Karpas-422 (cell line): ENCODE measurements around the gene CCDC134. TPM values are rescaled to one million over a fixed set of nuclear protein-coding genes. Genes with fewer than 3 reads are reported as not detected.

Source experiments
- DNase-seq: peaks from one replicate; pipeline ENCODE4 v3.0.0-alpha.2; 2015
- H2AFZ ChIP-seq: fragments of 200-600 bp; sonication (generic); 2 replicates; pipeline ENCODE4 v1.6.1; 2014; ENCODE audit warnings: antibody characterized with exemption, low read length, mixed read lengths
- H3K27ac ChIP-seq: fragments of 200-600 bp; sonication (generic); 2 replicates; pipeline ENCODE4 v1.5.1; 2014; ENCODE audit warnings: mild to moderate bottlenecking, low read length, moderate library complexity
- H3K27me3 ChIP-seq: fragments of 200-600 bp; sonication (generic); 2 replicates; pipeline ENCODE4 v1.6.1; 2014; ENCODE audit warnings: low read length, mixed read lengths
- H3K36me3 ChIP-seq: fragments of 200-600 bp; sonication (generic); 2 replicates; pipeline ENCODE4 v1.6.1; 2014; ENCODE audit warnings: low read length, mixed read lengths; ENCODE audit not compliant: insufficient read depth
- H3K4me1 ChIP-seq: fragments of 200-600 bp; sonication (generic); 2 replicates; pipeline ENCODE4 v1.6.1; 2014; ENCODE audit warnings: mild to moderate bottlenecking, low read length, mixed read lengths
- H3K4me2 ChIP-seq: fragments of 200-600 bp; sonication (generic); 2 replicates; pipeline ENCODE4 v1.6.1; 2014; ENCODE audit warnings: low read length, low read depth, mild to moderate bottlenecking; ENCODE audit not compliant: poor library complexity, severe bottlenecking
- H3K4me3 ChIP-seq: fragments of 200-600 bp; sonication (generic); 2 replicates; pipeline ENCODE4 v1.5.1; 2014; ENCODE audit warnings: mild to moderate bottlenecking, antibody characterized with exemption, low read length, mixed read lengths
- H3K79me2 ChIP-seq: fragments of 200-600 bp; sonication (generic); 2 replicates; pipeline ENCODE4 v1.6.1; 2014; ENCODE audit warnings: mild to moderate bottlenecking, low read length, mixed read lengths
- H3K9ac ChIP-seq: fragments of 200-600 bp; sonication (generic); 2 replicates; pipeline ENCODE4 v1.6.0; 2014; ENCODE audit warnings: low read length
- H3K9me2 ChIP-seq: fragments of 200-600 bp; sonication (generic), shearing (Covaris generic); replicated peaks from 2 replicates; pipeline ENCODE4 v1.6.0; 2014; ENCODE audit warnings: mild to moderate bottlenecking, low read length, moderate library complexity; ENCODE audit not compliant: insufficient read depth
- H3K9me3 ChIP-seq: fragments of 300-700, 200-600 bp; sonication (generic); 2 replicates; pipeline ENCODE4 v1.6.1; 2014; ENCODE audit warnings: low read length, mixed read lengths
- H4K20me1 ChIP-seq: fragments of 200-600 bp; sonication (generic); 2 replicates; pipeline ENCODE4 v1.6.1; 2014; ENCODE audit warnings: mild to moderate bottlenecking, antibody characterized with exemption, low read length, low read depth; ENCODE audit not compliant: insufficient read depth
- total RNA-seq: library from RNA; depleted of rRNA; stranded (reverse); fragments of >200 nt; shearing (Covaris generic); gene quantifications from 2 replicates; pipeline ENCODE4 v1.2.3, GENCODE V29; 2014; ENCODE audit warnings: low replicate concordance

Gene CCDC134
- total RNA-seq, 1 experiment from 2014 or later: 4.4 TPM

- Histone ChIP-seq H3K36me3 (no peaks in the 10 kb centered on the region), H4K20me1 (no peaks in the 10 kb centered on the region), H3K27me3 (0 out of 2 replicates have a peak, but pooled peaks cover 3% of the 10 kb centered on the region), H3K9me2 (no peaks in the 10 kb centered on the region), H3K9me3 (no peaks in the 10 kb centered on the region), H2AFZ (no peak overlapping the region), H3K79me2 (no peaks in the 10 kb centered on the region), H3K4me3 (no peak overlapping the region), H3K9ac (no peak overlapping the region), H3K4me2 (no peak overlapping the region), H3K27ac (no peak overlapping the region), H3K4me1 (no peaks in the 10 kb centered on the region)
- DNase-seq: no peak
Observed at GRCh38 chr22:41768430-41768829, 32.0 kb upstream of the CCDC134 start.

- no peak overlapping the region for H3K4me2 ChIP-seq
Observed at GRCh38 chr22:41770715-41771468, 29.6 kb upstream of the CCDC134 start.

GRCh38 chr22:41772198-41772597, 28.3 kb upstream of the CCDC134 start:
- H3K27me3 ChIP-seq: 0 out of 2 replicates have a peak, but pooled peaks cover 3% of the 10 kb centered on the region
- no peak overlapping the region for H3K4me3 ChIP-seq
- H3K9me3 ChIP-seq: no peaks in the 10 kb centered on the region
- H2AFZ ChIP-seq: no peak overlapping the region
- H3K9ac ChIP-seq: no peak overlapping the region
- H3K79me2 ChIP-seq: no peaks in the 10 kb centered on the region
- no peaks in the 10 kb centered on the region for H3K36me3 ChIP-seq
- H3K4me2 ChIP-seq: no peak overlapping the region
- H3K27ac ChIP-seq: no peak overlapping the region
- no peaks in the 10 kb centered on the region for H3K9me2 ChIP-seq
- DNase-seq: no peak
- H4K20me1 ChIP-seq: no peaks in the 10 kb centered on the region
- H3K4me1 ChIP-seq: no peaks in the 10 kb centered on the region

More at GRCh38 chr22:41770715-41771468, 29.6 kb upstream of the CCDC134 start:
- no peaks in the 10 kb centered on the region for H3K79me2 ChIP-seq
- no peaks in the 10 kb centered on the region for H3K4me1 ChIP-seq
- no peak for DNase-seq
- no peak overlapping the region for H3K4me3 ChIP-seq
- H3K27ac ChIP-seq: no peak overlapping the region
- H3K27me3 ChIP-seq: 0 out of 2 replicates have a peak, but pooled peaks cover 3% of the 10 kb centered on the region
- no peaks in the 10 kb centered on the region for H4K20me1 ChIP-seq
- H3K9ac ChIP-seq: no peak overlapping the region
- no peaks in the 10 kb centered on the region for H3K9me3 ChIP-seq
- no peaks in the 10 kb centered on the region for H3K9me2 ChIP-seq
- H2AFZ ChIP-seq: no peak overlapping the region
- H3K36me3 ChIP-seq: no peaks in the 10 kb centered on the region

- Histone ChIP-seq H4K20me1 (no peaks in the 10 kb centered on the region), H2AFZ (no peak overlapping the region), H3K9me3 (no peaks in the 10 kb centered on the region), H3K4me2 (no peak overlapping the region), H3K4me3 (no peak overlapping the region), H3K4me1 (no peaks in the 10 kb centered on the region), H3K36me3 (no peaks in the 10 kb centered on the region), H3K27me3 (0 out of 2 replicates have a peak, but pooled peaks cover 3% of the 10 kb centered on the region), H3K9me2 (no peaks in the 10 kb centered on the region), H3K9ac (no peak overlapping the region), H3K79me2 (no peaks in the 10 kb centered on the region), H3K27ac (no peak overlapping the region)
- DNase-seq: no peak
Observed at GRCh38 chr22:41772645-41773044, 27.8 kb upstream of the CCDC134 start.

GRCh38 chr22:41775338-41775737, 25.1 kb upstream of the CCDC134 start:
- H3K9ac ChIP-seq: no peak overlapping the region
- H3K4me2 ChIP-seq: no peak overlapping the region
- no peak overlapping the region for H2AFZ ChIP-seq
- H3K9me3 ChIP-seq: no peaks in the 10 kb centered on the region
- no peak overlapping the region for H3K27ac ChIP-seq
- H4K20me1 ChIP-seq: no peaks in the 10 kb centered on the region
- peaks cover 5% of the 10 kb centered on the region for H3K4me1 ChIP-seq
- H3K27me3 ChIP-seq: 0 out of 2 replicates have a peak, but pooled peaks cover 3% of the 10 kb centered on the region
- no peaks in the 10 kb centered on the region for H3K36me3 ChIP-seq
- no peak overlapping the region for H3K4me3 ChIP-seq
- no peaks in the 10 kb centered on the region for H3K79me2 ChIP-seq
- H3K9me2 ChIP-seq: no peaks in the 10 kb centered on the region
- DNase-seq: no peak

GRCh38 chr22:41775976-41776375, 24.5 kb upstream of the CCDC134 start:
- no peak overlapping the region for H2AFZ ChIP-seq
- no peak overlapping the region for H3K4me2 ChIP-seq
- no peaks in the 10 kb centered on the region for H3K9me3 ChIP-seq
- H3K4me1 ChIP-seq: peaks cover 11% of the 10 kb centered on the region
- H3K4me3 ChIP-seq: no peak overlapping the region
- no peaks in the 10 kb centered on the region for H3K27me3 ChIP-seq
- H3K9ac ChIP-seq: peak overlapping the region; percentile 7; the same call in 1 of the 2 replicates
- H4K20me1 ChIP-seq: no peaks in the 10 kb centered on the region
- H3K27ac ChIP-seq: no peak overlapping the region
- no peaks in the 10 kb centered on the region for H3K36me3 ChIP-seq
- H3K9me2 ChIP-seq: no peaks in the 10 kb centered on the region
- DNase-seq: no peak
- no peaks in the 10 kb centered on the region for H3K79me2 ChIP-seq

- H3K27me3 ChIP-seq: no peaks in the 10 kb centered on the region
- H3K4me3 ChIP-seq: no peak overlapping the region
- H3K27ac ChIP-seq: no peak overlapping the region
- peak overlapping the region; percentile 7; the same call in 1 of the 2 replicates for H3K9ac ChIP-seq
- no peak overlapping the region for H2AFZ ChIP-seq
- H3K4me2 ChIP-seq: no peak overlapping the region
- H4K20me1 ChIP-seq: no peaks in the 10 kb centered on the region
- peaks cover 15% of the 10 kb centered on the region for H3K4me1 ChIP-seq
- no peak for DNase-seq
- no peaks in the 10 kb centered on the region for H3K36me3 ChIP-seq
- no peaks in the 10 kb centered on the region for H3K9me2 ChIP-seq
- no peaks in the 10 kb centered on the region for H3K9me3 ChIP-seq
- H3K79me2 ChIP-seq: no peaks in the 10 kb centered on the region
Observed at GRCh38 chr22:41776381-41776780, 24.1 kb upstream of the CCDC134 start.

GRCh38 chr22:41777749-41778425, 22.6 kb upstream of the CCDC134 start:
- Histone ChIP-seq H3K27ac (no peak overlapping the region), H3K27me3 (no peaks in the 10 kb centered on the region), H3K4me2 (no peak overlapping the region), H3K79me2 (no peaks in the 10 kb centered on the region), H3K9me3 (no peaks in the 10 kb centered on the region), H3K4me3 (no peak overlapping the region), H4K20me1 (no peaks in the 10 kb centered on the region), H3K36me3 (no peaks in the 10 kb centered on the region), H3K9me2 (no peaks in the 10 kb centered on the region), H3K4me1 (peaks cover 25% of the 10 kb centered on the region), H3K9ac (no peak overlapping the region), H2AFZ (no peak overlapping the region)
- DNase-seq: no peak
